ENCODE results near the gene OXCT2. TPM values are rescaled to one million over a fixed set of nuclear protein-coding genes. Genes with fewer than 3 reads are reported as not detected.
"Not testable (repeated sequence)": the region's sequence is repeated elsewhere in the genome, so short reads cannot be mapped to it uniquely, and the experiment has no call there.

OXCT2 gene
- total RNA-seq, 2 donors from 2014 or later: 0.70 TPM; not detected in 1

DNA sequence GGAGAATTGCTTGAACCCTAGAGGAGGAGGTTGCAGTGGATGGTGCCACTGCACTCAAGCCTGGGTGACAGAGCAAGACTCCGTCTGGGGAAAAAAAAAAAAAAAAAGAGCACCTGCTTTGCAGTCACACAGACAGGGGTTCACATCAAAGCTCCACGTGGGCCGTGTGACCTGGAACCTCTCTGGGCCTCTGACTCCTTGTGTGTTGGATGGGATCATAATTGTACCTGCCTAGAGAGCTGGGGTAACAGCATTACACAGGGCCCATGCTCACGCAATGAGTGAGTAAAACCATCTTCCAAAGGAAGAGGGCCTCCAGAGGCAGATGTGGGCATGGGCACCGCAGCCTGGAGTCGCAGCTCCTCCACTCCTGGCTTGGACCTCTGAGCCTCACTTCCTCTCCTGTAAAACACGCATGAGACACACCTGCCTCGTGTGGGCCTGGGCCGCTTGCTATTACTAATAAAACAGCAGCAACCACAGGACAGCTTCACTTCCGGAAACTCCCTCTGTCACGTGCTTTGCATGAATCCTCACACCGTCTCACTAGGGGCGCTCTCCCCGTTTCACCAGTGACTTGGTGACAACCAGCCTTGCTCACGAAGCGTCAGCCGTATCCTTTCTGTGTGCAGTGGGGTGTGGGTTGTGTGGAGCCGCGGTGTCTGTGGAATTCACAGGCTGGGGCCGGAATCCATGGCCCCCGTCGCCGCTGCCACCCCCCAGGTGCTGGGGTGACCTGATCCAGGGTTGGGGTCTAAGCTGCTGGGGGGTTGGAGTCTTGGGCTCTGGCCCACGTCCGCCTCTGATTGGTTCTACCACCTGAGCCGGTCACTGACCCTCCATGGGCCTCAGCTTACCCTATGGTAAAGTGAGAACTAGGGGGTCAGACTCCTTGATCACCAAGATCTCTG is 28.0 kb upstream of the OXCT2 start:
- ATAC-seq (peak; percentile 64), DNase-seq (peak in 2 of 3 donors; percentile 71 to 77)
- H3K4me1 Mint-ChIP-seq; H3K9me3 ChIP-seq (ENCODE audit: control insufficient read depth, low read length, poor library complexity, severe bottlenecking); H3K36me3 Mint-ChIP-seq (ENCODE audit: low read depth); H3K27ac Mint-ChIP-seq; H3K4me3 Mint-ChIP-seq: not testable (repeated sequence)
- peaks cover 12% of the 10 kb centered on the region for H3K27me3 Mint-ChIP-seq

DNA sequence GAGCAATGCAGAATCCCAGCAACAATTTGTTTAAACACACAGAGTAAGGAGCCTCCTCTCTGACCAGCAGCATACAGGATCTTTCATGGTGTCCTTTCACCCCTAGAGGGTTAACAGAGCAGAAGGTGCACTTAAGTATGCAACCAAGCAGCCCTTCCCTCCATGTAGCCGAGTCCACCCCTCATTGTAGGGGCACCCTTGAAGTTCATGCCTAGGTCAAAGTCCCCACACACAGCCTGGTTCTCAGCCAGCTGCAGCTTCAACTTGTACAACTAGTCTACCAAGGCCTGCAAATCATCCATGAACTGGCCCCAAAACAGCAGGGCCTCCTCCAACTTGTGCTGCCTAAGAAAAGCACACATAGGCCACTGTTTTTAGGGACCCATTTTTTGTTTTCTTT is 24.5 kb upstream of the OXCT2 start:
- DNase-seq (no peak), ATAC-seq (no peak)
- no peak overlapping the region for H3K4me3 Mint-ChIP-seq
- no peaks in the 10 kb centered on the region for H3K9me3 ChIP-seq (ENCODE audit: control insufficient read depth, low read length, poor library complexity, severe bottlenecking)
- H3K36me3 Mint-ChIP-seq (ENCODE audit: low read depth): peaks cover 4% of the 10 kb centered on the region
- H3K27ac Mint-ChIP-seq: no peak overlapping the region
- peaks cover 31% of the 10 kb centered on the region for H3K27me3 Mint-ChIP-seq
- H3K4me1 Mint-ChIP-seq: peaks cover 7% of the 10 kb centered on the region

DNA sequence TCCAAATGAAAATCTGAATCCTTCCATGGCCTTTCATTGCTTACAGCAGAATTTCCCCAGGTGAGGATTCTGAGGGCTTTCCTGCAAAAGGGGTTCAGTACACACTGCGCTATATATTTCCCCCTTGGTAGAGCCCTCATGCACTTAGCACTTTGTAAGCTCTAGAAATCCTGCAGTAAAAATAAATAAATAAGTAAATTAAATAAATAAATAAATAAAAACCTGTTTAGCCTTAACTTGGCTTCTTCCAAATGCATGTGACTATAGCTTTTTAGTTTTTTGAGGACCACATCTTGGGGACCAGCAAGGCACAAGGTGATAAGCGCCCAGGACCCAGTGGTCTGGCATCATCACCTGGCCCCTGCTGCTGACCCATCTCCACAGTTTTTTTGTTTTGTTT is 20.7 kb upstream of the OXCT2 start:
- ATAC-seq: no peak
- Mint-ChIP-seq H3K4me3 (no peak overlapping the region), H3K4me1 (peaks cover 9% of the 10 kb centered on the region), H3K27ac (no peak overlapping the region), H3K27me3 (peaks cover 42% of the 10 kb centered on the region), H3K36me3 (ENCODE audit: low read depth) (peaks cover 4% of the 10 kb centered on the region)
- H3K9me3 ChIP-seq (ENCODE audit: control insufficient read depth, low read length, poor library complexity, severe bottlenecking): no peaks in the 10 kb centered on the region
- no peak for DNase-seq

DNA sequence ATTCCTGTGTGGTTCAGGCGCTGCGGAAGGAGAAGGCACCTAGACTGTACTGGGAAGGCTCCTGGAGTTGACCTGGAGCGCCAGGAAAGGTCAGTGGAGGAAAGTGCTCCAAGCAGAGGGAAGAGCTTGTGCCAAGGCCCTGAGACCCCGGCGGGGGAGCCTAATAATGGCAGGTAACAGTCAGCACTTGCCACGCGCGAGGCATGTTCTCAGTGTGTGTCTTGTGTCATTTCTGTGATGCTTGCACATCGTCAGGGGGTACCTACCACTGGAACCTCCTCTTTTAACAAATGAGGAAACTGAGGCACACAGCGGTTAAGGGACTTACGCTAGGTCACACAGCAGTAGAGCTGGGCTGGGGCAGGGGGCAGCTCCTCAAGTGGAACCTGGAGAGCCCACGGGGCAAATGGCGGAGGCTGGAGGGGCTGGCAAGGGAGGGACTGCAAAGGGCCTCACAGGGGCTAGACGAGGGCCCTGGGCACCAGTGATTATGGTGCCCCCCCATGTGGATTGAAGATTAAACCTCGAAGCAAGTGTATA is 18.5 kb upstream of the OXCT2 start:
- H3K27me3 Mint-ChIP-seq: peaks cover 41% of the 10 kb centered on the region
- DNase-seq (no peak), ATAC-seq (no peak)
- H3K27ac Mint-ChIP-seq: no peak overlapping the region
- peaks cover 9% of the 10 kb centered on the region for H3K4me1 Mint-ChIP-seq
- no peaks in the 10 kb centered on the region for H3K9me3 ChIP-seq (ENCODE audit: control insufficient read depth, low read length, poor library complexity, severe bottlenecking)
- H3K4me3 Mint-ChIP-seq: peak overlapping the region; percentile 85
- peaks cover 4% of the 10 kb centered on the region for H3K36me3 Mint-ChIP-seq (ENCODE audit: low read depth)

DNA sequence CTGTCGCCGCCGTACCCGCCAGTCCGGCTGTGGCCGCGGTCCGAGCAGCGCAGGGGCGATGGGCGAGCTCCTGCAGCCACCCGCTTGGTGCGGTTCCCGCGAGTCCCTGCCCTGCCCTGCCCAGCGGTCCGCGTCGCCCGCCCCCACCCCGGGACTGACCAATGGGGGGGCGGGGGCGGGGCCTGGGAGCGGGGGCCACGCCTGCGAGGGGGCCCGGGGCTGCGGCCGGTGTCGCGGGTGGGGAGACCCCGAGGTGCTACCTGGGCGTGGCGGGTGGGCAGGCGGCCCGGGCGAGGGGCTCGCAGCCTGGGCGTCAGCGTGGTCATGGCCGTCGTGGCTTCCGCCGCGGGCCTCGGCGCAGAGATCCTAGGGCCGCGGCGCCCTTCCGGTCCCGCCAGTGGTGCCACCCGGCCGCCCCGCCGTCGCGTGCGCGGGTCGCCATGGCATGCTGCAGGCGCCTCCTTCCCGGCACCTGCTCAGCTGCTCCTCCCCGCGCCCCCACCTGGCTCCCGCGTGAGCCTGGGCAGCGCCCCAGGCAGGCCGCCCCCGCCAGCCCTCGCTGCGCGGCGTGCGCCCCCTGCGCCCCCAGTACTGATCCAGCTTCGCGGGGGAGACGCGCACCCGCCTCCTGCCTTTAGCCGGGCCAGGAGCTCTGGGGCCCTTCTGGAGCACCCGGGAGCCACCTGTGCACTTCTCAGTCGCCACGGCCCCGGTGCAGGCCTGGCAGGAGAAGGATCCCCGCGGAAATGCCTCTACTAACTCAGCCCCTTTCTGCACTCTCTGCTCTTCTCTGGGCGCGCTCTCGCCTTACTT is 17.8 kb upstream of the OXCT2 start, which contains the start of gene BMP8B:
Gene BMP8B, minus strand, starts transcription at position 108 of the 813 bp plus-strand sequence. CDS start 380 bp downstream, outside the sequence.
- ATAC-seq (peak; percentile 63), DNase-seq (peak in 2 of 3 donors; percentile 28 to 41)
- Mint-ChIP-seq H3K36me3 (ENCODE audit: low read depth) (peaks cover 4% of the 10 kb centered on the region), H3K27me3 (peaks cover 35% of the 10 kb centered on the region), H3K27ac (no peak within 1 kb of the TSS), H3K4me1 (peaks cover 9% of the 10 kb centered on the region), H3K4me3 (peak within 1 kb of the TSS; percentile 85)
- no peaks in the 10 kb centered on the region for H3K9me3 ChIP-seq (ENCODE audit: control insufficient read depth, low read length, poor library complexity, severe bottlenecking)

DNA sequence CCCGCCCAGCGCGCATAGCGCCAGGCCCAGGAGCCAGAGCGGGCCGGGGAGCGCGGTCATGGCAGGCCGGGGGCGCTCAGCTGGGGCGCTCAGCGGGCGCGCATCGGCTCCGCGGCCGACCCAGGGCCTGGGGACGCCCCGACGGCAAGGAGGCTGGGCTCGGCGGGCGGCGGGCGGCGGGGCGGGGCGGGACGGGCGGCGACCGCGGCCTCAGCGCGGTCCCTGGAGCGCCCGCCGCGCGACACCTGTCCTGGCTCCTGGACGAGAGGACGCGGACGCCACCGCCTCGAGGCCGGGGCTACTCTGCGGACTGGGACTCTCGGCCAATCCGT is 17.2 kb upstream of the OXCT2 start:
- peak; percentile 43 for ATAC-seq
- Mint-ChIP-seq H3K4me1 (peaks cover 9% of the 10 kb centered on the region), H3K27ac (no peak overlapping the region), H3K27me3 (peaks cover 36% of the 10 kb centered on the region), H3K4me3 (no peak overlapping the region), H3K36me3 (ENCODE audit: low read depth) (peaks cover 4% of the 10 kb centered on the region)
- no peaks in the 10 kb centered on the region for H3K9me3 ChIP-seq (ENCODE audit: control insufficient read depth, low read length, poor library complexity, severe bottlenecking)
- DNase-seq: no peak

DNA sequence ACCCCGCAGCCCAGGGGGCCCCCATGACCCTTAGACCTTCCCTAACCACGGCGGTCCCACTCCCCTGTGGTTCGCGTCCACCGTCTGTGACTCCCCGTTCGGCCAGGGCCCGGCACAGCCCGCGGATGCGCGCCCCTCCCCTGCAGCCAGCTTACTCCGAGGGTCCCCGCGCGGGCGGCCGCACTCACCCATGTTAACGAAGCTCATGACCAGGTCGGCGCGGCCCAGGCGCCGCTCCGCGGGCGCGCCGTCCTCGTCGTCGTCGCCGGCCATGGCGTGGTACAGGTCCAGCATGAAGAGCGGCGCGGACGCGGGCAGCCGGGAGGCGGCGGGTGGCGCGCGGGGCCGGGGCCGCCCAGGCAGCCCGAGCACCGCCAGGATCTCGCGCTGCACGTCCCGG is 16.8 kb upstream of the OXCT2 start:
- H3K9me3 ChIP-seq (ENCODE audit: control insufficient read depth, low read length, poor library complexity, severe bottlenecking); DNase-seq; ATAC-seq; H3K27ac Mint-ChIP-seq; H3K4me1 Mint-ChIP-seq; H3K36me3 Mint-ChIP-seq (ENCODE audit: low read depth): not testable (repeated sequence)
- H3K4me3 Mint-ChIP-seq: peak overlapping the region; percentile 70
- peaks cover 35% of the 10 kb centered on the region for H3K27me3 Mint-ChIP-seq

DNA sequence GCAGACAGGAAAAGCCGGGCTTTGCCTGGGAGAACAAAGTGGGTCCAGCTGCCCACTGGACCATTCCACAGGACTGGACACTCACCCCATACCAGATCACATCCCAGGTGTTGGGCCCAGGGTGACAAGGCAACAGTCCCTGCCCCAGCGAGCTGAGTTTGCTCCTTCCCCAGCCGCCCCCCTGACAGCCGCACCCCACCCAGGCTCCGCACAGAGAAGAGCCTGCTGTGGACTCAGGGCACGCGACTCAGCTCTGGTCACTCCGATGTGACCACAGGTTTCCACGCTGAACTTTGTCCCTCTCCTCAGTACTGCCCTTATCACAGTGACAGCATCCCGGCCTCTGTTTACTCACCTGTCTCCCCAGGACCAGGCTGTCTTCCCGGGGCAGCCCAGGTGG is 16.3 kb upstream of the OXCT2 start:
- H3K27ac Mint-ChIP-seq: no peak overlapping the region
- peaks cover 30% of the 10 kb centered on the region for H3K27me3 Mint-ChIP-seq
- no peaks in the 10 kb centered on the region for H3K9me3 ChIP-seq (ENCODE audit: control insufficient read depth, low read length, poor library complexity, severe bottlenecking)
- H3K36me3 Mint-ChIP-seq (ENCODE audit: low read depth): peaks cover under 1% of the 10 kb centered on the region
- ATAC-seq: no peak
- H3K4me1 Mint-ChIP-seq: peaks cover 4% of the 10 kb centered on the region
- H3K4me3 Mint-ChIP-seq: peak overlapping the region; percentile 70
- no peak for DNase-seq

DNA sequence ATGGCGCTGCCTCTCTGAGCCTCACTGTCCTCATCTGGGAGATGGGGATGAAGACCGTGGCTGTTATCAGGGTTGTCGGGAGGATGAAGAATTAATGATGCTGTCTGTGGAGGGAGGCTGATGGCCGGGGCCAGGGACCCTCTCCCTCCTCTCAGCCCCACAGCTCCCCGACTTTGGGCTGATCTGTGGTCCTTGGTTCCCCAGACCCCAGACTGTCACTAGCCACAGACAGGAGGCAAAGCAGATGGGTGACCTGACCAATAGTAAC is 15.9 kb upstream of the OXCT2 start:
- H3K4me3 Mint-ChIP-seq: peak overlapping the region; percentile 70
- DNase-seq; H3K9me3 ChIP-seq (ENCODE audit: control insufficient read depth, low read length, poor library complexity, severe bottlenecking); H3K27ac Mint-ChIP-seq; H3K36me3 Mint-ChIP-seq (ENCODE audit: low read depth); ATAC-seq; H3K4me1 Mint-ChIP-seq: not testable (repeated sequence)
- peaks cover 26% of the 10 kb centered on the region for H3K27me3 Mint-ChIP-seq

DNA sequence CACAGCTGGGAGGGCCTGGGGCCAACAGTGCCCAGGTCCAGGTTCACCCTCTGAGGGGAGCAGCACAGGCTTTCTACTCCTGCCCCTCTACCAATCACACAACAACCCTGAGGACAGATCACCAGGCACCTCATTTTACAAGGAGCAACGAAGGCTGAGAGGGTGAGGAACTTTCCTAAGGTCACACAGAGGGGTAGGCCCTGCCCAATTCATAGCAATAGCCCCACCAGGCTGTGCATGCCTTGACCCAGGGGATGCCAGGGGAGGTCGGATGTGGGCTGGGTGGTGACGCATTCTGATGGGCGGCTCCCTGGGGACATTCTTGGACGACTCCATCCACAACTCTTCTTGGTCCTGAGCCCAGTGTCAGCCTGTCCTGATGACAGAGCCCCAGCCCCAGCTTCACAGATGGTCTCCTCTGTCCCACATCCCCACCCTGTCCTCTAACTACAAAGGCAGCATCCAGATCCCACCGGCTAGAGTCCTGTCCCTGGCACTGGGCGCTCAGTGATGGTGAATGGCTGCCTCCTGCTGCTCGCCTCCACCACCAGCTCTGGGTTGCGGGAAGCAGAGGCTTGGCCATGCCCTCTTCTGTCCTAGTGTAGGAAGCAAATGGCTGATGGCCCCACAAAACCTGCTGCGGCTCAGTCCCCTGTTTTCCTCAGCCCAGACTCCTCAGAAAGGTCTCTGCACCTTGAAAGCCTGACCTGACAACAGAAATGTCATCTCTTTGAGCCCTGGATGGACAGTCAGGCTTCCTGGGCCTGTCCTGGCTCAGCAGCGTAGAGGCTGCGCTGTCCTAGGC is 15.4 kb upstream of the OXCT2 start:
- H3K4me3 Mint-ChIP-seq; ATAC-seq; H3K9me3 ChIP-seq (ENCODE audit: control insufficient read depth, low read length, poor library complexity, severe bottlenecking); H3K27ac Mint-ChIP-seq; H3K4me1 Mint-ChIP-seq; DNase-seq; H3K36me3 Mint-ChIP-seq (ENCODE audit: low read depth): not testable (repeated sequence)
- peaks cover 26% of the 10 kb centered on the region for H3K27me3 Mint-ChIP-seq

DNA sequence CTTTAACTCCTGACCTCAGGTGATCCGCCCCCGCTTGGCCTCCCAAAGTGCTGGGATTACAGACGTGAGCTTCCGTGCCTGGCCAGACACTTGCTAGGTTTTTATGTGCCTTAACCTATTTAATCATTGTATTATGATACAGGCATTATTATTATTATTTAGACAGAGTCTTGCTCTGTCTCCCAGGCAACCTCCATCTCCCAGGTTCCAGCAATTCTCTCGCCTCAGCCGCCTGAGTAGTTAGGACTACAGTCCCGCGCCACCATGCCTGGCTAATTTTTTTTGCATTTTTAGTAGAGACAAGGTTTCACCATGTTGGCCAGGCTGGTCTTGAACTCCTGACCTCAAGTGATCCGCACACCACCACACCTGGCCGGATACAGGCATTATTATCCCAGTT is 11.5 kb upstream of the OXCT2 start:
- not testable (repeated sequence) for H3K36me3 Mint-ChIP-seq (ENCODE audit: low read depth); H3K27ac Mint-ChIP-seq; H3K4me3 Mint-ChIP-seq; H3K4me1 Mint-ChIP-seq; H3K9me3 ChIP-seq (ENCODE audit: control insufficient read depth, low read length, poor library complexity, severe bottlenecking); DNase-seq; ATAC-seq
- H3K27me3 Mint-ChIP-seq: peaks cover 27% of the 10 kb centered on the region

DNA sequence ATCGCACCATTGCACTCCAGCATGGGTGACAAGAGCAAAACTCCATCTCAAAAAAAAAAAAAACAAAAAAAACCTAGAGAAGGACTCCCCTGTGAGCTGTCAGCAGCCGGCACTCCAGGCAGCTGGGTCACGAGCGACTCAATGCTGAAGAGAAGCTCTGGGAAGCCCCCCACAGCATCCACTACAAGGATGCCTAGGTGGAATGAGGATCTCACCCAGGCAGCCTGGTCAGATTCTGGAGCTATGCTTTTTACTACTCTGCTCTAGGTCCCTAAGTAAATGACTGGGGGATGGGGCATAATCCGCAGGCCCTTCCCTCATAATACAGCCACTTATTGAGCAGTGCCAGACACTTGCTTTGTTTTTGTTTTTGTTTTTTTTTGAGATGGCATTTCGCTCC is 11.0 kb upstream of the OXCT2 start:
- Mint-ChIP-seq H3K4me1 (no peaks in the 10 kb centered on the region), H3K4me3 (no peak overlapping the region), H3K27me3 (peaks cover 21% of the 10 kb centered on the region), H3K27ac (no peak overlapping the region), H3K36me3 (ENCODE audit: low read depth) (no peaks in the 10 kb centered on the region)
- no peak for ATAC-seq
- no peak for DNase-seq
- no peaks in the 10 kb centered on the region for H3K9me3 ChIP-seq (ENCODE audit: control insufficient read depth, low read length, poor library complexity, severe bottlenecking)

DNA sequence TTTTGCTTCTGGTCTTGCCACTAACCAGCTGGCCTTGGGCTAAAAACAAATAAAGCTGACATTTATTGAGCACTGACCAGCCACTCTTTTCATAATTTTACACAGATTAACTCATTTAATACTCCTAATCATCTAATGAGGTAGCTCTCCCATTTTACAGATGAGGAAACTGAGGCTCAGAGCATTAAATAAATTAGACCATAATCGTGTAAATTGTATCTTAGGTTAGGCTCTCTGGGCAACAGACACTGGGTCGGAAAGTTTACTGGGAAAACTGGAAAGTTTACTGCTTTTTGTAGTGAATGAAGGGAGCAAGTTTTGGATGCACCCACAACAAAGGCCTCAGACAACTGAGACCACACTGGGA is 10.2 kb upstream of the OXCT2 start:
- Mint-ChIP-seq H3K27ac (no peak overlapping the region), H3K27me3 (peaks cover 18% of the 10 kb centered on the region), H3K4me3 (no peak overlapping the region), H3K4me1 (no peaks in the 10 kb centered on the region), H3K36me3 (ENCODE audit: low read depth) (no peaks in the 10 kb centered on the region)
- ATAC-seq (no peak), DNase-seq (no peak)
- H3K9me3 ChIP-seq (ENCODE audit: control insufficient read depth, low read length, poor library complexity, severe bottlenecking): no peaks in the 10 kb centered on the region

All from T-helper 17 cell (primary cell).